LNCAP (cell line): ENCODE results near the gene MAMSTR.

Source experiments
- CTCF ChIP-seq: fragments of 450-650 bp; IDR thresholded peaks from 2 replicates; pipeline ENCODE4 v1.5.1; 2017; ENCODE audit warnings: mild to moderate bottlenecking

Gene MAMSTR

GRCh38 chr19:48728911-48729664, 9.6 kb upstream of the MAMSTR start:
- TF ChIP-seq CTCF: no peak

GRCh38 chr19:48726556-48726955, 7.0 kb upstream of the MAMSTR start:
- no peak for TF ChIP-seq CTCF

GRCh38 chr19:48724796-48725753, 5.5 kb upstream of the MAMSTR start:
- TF ChIP-seq CTCF: no peak

- no peak for TF ChIP-seq CTCF
These were observed 2.7 kb upstream of the MAMSTR start for GRCh38 chr19:48722196-48722708.

GRCh38 chr19:48720613-48721296, 1.2 kb upstream of the MAMSTR start:
- TF ChIP-seq CTCF: no peak

GRCh38 chr19:48720251-48720612, 707 bp upstream of the MAMSTR start:
- no peak for TF ChIP-seq CTCF

GRCh38 chr19:48718711-48719231, 754 bp downstream of the MAMSTR start:
- TF ChIP-seq CTCF: no peak
